ENCODE results near the gene APLN. TPM values are rescaled to one million over a fixed set of nuclear protein-coding genes. Genes with fewer than 3 reads are reported as not detected.

The APLN gene
- total and polyA plus RNA-seq, 2 of the 13 experiments (the other 11 are each of a cell fraction or from before 2014, with no cell fraction given): 0.02 to 0.17 TPM

GRCh38 chrX:129622757-129623301 is 31.9 kb downstream of the APLN start:
- no peaks in the 10 kb centered on the region for H3K36me3 ChIP-seq (replicated peaks in 1 of 2; ENCODE audit: control insufficient read depth in 1 of 2, insufficient read depth in 2 of 2, low read length in 2 of 2)
- H3K4me2 ChIP-seq (ENCODE audit: low read depth, low read length): no peak overlapping the region
- H3K4me1 ChIP-seq (ENCODE audit: insufficient read depth, low read length): peaks cover 4% of the 10 kb centered on the region; the same call in 1 of the 2 replicates
- ATAC-seq (no peak), DNase-seq (ENCODE audit: low spot score) (no peak), FAIRE-seq (no peak)
- ChIA-PET CTCF (ENCODE audit: low intra/inter-chr PET ratio, low total read pairs) (no interaction called here), POLR2A (no interaction called here)
- intact Hi-C loops (cut with micrococcal nuclease; ENCODE audit: unreplicated experiment) (no loop called here), in situ Hi-C loops (cut with HindIII; ENCODE audit: extremely low pct_ligation_motif_present, low pct_unique_long_range_greater_than_20kb) (loop anchor here (25.0 kb wide), 1 partner anchor 439 kb away; no protein-coding TSS in a partner anchor)
- no peaks in the 10 kb centered on the region for H3K27me3 ChIP-seq (ENCODE audit: control insufficient read depth in 1 of 2, insufficient read depth in 2 of 2, low read length in 2 of 2)
- no peaks in the 10 kb centered on the region for H3K9me3 ChIP-seq (ENCODE audit: low read length)
- no TSS peak for BruUV-seq (replicated peaks)
- H2AFZ ChIP-seq (ENCODE audit: low read length): no peak overlapping the region
- no peak overlapping the region for H3K9ac ChIP-seq (ENCODE audit: insufficient read depth, low read depth, low read length)
- no CpG with 5 or more reads among the region's 10 CpGs for WGBS (ENCODE audit: low lambda C conversion rate)
- no peaks in the 10 kb centered on the region for H4K20me1 ChIP-seq (ENCODE audit: insufficient read depth, low read length)
- no peaks in the 10 kb centered on the region for H3K79me2 ChIP-seq (ENCODE audit: insufficient read depth, low read length)
- H3K4me3 ChIP-seq (replicated peaks in 1 of 3; ENCODE audit: insufficient read depth in 1 of 3, low read depth in 2 of 3, low read length in 3 of 3): no peak overlapping the region
- TF ChIP-seq, protein P1, sequence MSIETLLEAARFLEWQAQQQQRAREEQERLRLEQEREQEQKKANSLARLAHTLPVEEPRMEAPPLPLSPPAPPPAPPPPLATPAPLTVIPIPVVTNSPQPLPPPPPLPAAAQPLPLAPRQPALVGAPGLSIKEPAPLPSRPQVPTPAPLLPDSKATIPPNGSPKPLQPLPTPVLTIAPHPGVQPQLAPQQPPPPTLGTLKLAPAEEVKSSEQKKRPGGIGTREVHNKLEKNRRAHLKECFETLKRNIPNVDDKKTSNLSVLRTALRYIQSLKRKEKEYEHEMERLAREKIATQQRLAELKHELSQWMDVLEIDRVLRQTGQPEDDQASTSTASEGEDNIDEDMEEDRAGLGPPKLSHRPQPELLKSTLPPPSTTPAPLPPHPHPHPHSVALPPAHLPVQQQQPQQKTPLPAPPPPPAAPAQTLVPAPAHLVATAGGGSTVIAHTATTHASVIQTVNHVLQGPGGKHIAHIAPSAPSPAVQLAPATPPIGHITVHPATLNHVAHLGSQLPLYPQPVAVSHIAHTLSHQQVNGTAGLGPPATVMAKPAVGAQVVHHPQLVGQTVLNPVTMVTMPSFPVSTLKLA (IDR thresholded peaks at IDR 0.05): no peak
- TF ChIP-seq, protein P2, sequence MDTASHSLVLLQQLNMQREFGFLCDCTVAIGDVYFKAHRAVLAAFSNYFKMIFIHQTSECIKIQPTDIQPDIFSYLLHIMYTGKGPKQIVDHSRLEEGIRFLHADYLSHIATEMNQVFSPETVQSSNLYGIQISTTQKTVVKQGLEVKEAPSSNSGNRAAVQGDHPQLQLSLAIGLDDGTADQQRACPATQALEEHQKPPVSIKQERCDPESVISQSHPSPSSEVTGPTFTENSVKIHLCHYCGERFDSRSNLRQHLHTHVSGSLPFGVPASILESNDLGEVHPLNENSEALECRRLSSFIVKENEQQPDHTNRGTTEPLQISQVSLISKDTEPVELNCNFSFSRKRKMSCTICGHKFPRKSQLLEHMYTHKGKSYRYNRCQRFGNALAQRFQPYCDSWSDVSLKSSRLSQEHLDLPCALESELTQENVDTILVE (CRISPR knock-in tag; IDR thresholded peaks at IDR 0.05): no peak
- TF ChIP-seq PCBP1 (IDR thresholded peaks at IDR 0.05; ENCODE audit: borderline replicate concordance, low read depth, low read length): no peak
- no peak for TF ChIP-seq ZSCAN12 (CRISPR knock-in tag; IDR thresholded peaks at IDR 0.05)
- TF ChIP-seq CCAR2 (optimal IDR thresholded peaks at IDR 0.05; ENCODE audit: low read depth, low read length): no peak
- TF ChIP-seq CENPX (CRISPR knock-in tag; IDR thresholded peaks at IDR 0.05): no peak
- TF ChIP-seq ZNF251 (CRISPR knock-in tag; IDR thresholded peaks at IDR 0.05): no peak
- no peak for TF ChIP-seq ZNF326 (CRISPR knock-in tag; IDR thresholded peaks at IDR 0.05; ENCODE audit: borderline replicate concordance)
- no peak for TF ChIP-seq ZSCAN9 (CRISPR knock-in tag; IDR thresholded peaks at IDR 0.05; ENCODE audit: borderline replicate concordance)
- TF ChIP-seq ZNF451 (CRISPR knock-in tag; IDR thresholded peaks at IDR 0.05): no peak
- TF ChIP-seq AGO1 (IDR thresholded peaks at IDR 0.05; ENCODE audit: low read depth, low read length, poor library complexity, severe bottlenecking): no peak
- TF ChIP-seq ZNF660 (CRISPR knock-in tag; IDR thresholded peaks at IDR 0.05; ENCODE audit: borderline replicate concordance, low read depth): no peak
- no peak for TF ChIP-seq ZNF607 (CRISPR knock-in tag; IDR thresholded peaks at IDR 0.05; ENCODE audit: borderline replicate concordance)
- no peak for TF ChIP-seq ZNF3 (CRISPR knock-in tag; IDR thresholded peaks at IDR 0.05)
- no peak for TF ChIP-seq ZNF891 (CRISPR knock-in tag; IDR thresholded peaks at IDR 0.05)
- TF ChIP-seq TBX2 (CRISPR knock-in tag; IDR thresholded peaks at IDR 0.05; ENCODE audit: borderline replicate concordance): no peak
- TF ChIP-seq BRF2 (CRISPR knock-in tag; IDR thresholded peaks at IDR 0.05): no peak
- no peak overlapping the region for H3K27ac ChIP-seq (ENCODE audit: extremely low read length, insufficient read depth, low read length)
